ENCODE data around the gene SFXN5. TPM values are rescaled to one million over a fixed set of nuclear protein-coding genes. Genes with fewer than 3 reads are reported as not detected.

Gene SFXN5
- total RNA-seq, 2 donors from 2014 or later: 16.6 to 18.1 TPM

GRCh38 chr2:72920318-72921087, 151.0 kb downstream of the SFXN5 start:
- no peak for DNase-seq (ENCODE audit: low spot score)
- Histone ChIP-seq H3K27ac (no peak overlapping the region), H3K4me1 (ENCODE audit: control insufficient read depth in 1 of 2, low read depth in 2 of 2) (peaks cover 38 to 61% of the 10 kb centered on the region in 2 donors), H3K27me3 (replicated peaks; ENCODE audit: insufficient read depth) (peaks cover 28% of the 10 kb centered on the region), H3K9me3 (no peaks in the 10 kb centered on the region), H3K36me3 (no peaks in the 10 kb centered on the region), H3K4me3 (peak overlapping the region; percentile 67)
- ATAC-seq (ENCODE audit: insufficient number of reproducible peaks, low FRiP score, low read depth): no peak
- no peak for TF ChIP-seq CTCF (IDR thresholded peaks at IDR 0.05)

GRCh38 chr2:72919414-72920317, 151.8 kb downstream of the SFXN5 start:
- TF ChIP-seq CTCF (IDR thresholded peaks at IDR 0.05): no peak
- peak overlapping the region; percentile 67 for H3K4me3 ChIP-seq
- no peaks in the 10 kb centered on the region for H3K9me3 ChIP-seq
- H3K27ac ChIP-seq: no peak overlapping the region
- H3K4me1 ChIP-seq (ENCODE audit: control insufficient read depth in 1 of 2, low read depth in 2 of 2): peaks cover 38 to 60% of the 10 kb centered on the region in 2 donors
- H3K36me3 ChIP-seq: no peaks in the 10 kb centered on the region
- no peak for DNase-seq (ENCODE audit: low spot score)
- peaks cover 32% of the 10 kb centered on the region for H3K27me3 ChIP-seq (replicated peaks; ENCODE audit: insufficient read depth)
- no peak for ATAC-seq (ENCODE audit: insufficient number of reproducible peaks, low FRiP score, low read depth)

DNA sequence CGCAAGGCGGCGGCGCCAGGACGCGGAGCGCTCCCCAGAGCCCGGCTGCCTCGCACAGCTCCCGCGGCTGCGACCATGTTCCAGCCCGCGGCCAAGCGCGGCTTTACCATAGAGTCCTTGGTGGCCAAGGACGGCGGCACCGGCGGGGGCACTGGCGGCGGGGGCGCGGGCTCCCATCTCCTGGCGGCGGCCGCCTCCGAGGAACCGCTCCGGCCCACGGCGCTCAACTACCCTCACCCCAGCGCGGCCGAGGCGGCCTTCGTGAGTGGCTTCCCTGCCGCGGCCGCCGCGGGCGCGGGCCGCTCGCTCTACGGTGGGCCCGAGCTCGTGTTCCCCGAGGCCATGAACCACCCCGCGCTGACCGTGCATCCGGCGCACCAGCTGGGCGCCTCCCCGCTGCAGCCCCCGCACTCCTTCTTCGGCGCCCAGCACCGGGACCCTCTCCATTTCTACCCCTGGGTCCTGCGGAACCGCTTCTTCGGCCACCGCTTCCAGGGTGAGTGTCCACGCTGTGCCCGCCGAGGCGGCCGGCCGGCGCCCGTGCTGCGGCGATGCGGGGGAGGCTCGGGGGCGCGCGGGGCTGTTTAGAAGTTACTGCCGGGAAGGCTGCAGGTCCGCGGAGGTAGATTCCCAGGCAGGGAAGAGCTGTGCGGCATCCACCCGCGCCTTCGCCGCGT, 153.5 kb downstream of the SFXN5 start:
- ATAC-seq (ENCODE audit: insufficient number of reproducible peaks, low FRiP score, low read depth): no peak
- no peak for TF ChIP-seq CTCF (IDR thresholded peaks at IDR 0.05)
- H3K27me3 ChIP-seq (replicated peaks; ENCODE audit: insufficient read depth): peaks cover 38% of the 10 kb centered on the region
- no peak for DNase-seq (ENCODE audit: low spot score)
- H3K36me3 ChIP-seq: no peaks in the 10 kb centered on the region
- H3K4me3 ChIP-seq: peak overlapping the region; percentile 66
- no peaks in the 10 kb centered on the region for H3K9me3 ChIP-seq
- no peak overlapping the region for H3K27ac ChIP-seq
- peaks cover 38 to 51% of the 10 kb centered on the region in 2 donors for H3K4me1 ChIP-seq (ENCODE audit: control insufficient read depth in 1 of 2, low read depth in 2 of 2)

- peaks cover 38 to 51% of the 10 kb centered on the region in 2 donors for H3K4me1 ChIP-seq (ENCODE audit: control insufficient read depth in 1 of 2, low read depth in 2 of 2)
- no peaks in the 10 kb centered on the region for H3K9me3 ChIP-seq
- no peak within 1 kb of the TSS for H3K27ac ChIP-seq
- peaks cover 39% of the 10 kb centered on the region for H3K27me3 ChIP-seq (replicated peaks; ENCODE audit: insufficient read depth)
- no peak for TF ChIP-seq CTCF (IDR thresholded peaks at IDR 0.05)
- DNase-seq (ENCODE audit: low spot score) (no peak), ATAC-seq (ENCODE audit: insufficient number of reproducible peaks, low FRiP score, low read depth) (no peak)
- no peaks in the 10 kb centered on the region for H3K36me3 ChIP-seq
- H3K4me3 ChIP-seq: peak within 1 kb of the TSS; percentile 66
Observed at GRCh38 chr2:72917138-72917876, 154.2 kb downstream of the SFXN5 start, which contains the start of gene EMX1. EMX1 (plus strand) TSS chr2:72917519; CDS start chr2:72917853, 334 bp downstream.
